GM21529 (cell line): ENCODE data around the gene ZNF112.

ENCODE experiments used
- ATAC-seq: cut with Tn5 transposase; IDR thresholded peaks from one replicate; pipeline ENCODE4 v1.9.1; 2021; ENCODE audit not compliant: unreplicated experiment

The ZNF112 gene

DNA sequence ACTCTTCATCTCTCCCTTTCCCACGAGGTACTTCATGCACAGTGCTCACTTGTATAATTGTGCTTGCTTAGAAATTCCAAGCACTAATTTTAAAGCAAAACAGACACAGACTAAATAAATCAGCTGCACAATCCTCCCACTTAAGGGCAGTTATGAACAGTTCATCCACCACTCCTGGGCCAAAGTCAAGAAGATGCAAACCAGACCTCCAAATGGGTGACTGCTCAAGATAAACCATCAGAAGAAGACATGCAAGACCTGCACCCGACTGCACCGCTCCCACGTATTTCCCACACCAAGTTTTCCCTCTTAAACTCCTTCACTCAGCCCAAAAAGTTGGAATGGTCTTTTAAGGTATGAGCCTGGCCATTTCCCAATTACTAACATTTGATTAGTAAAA, 71.5 kb downstream of the ZNF112 start:
- no peak for ATAC-seq

DNA sequence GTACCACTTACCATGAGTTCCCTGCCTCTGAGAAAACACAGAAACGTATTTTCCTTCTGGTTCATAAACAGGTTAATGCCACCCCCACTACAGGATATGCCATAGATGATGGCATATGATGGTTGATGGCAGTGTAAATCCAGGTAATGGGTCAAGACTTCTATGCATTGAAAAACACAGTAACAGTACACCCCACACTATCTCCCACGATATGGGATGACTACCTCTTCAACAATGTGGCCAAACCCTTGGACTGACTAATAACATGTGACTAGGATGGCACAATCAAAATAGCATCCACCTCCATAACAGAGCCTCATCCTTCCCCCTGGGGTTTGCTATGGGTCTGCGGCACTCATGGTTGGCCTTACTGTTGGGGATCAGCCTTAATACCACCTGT, 73.6 kb downstream of the ZNF112 start:
- no peak for ATAC-seq

- no peak for ATAC-seq
These were observed 75.6 kb downstream of the ZNF112 start for GRCh38 chr19:44280916-44281315.

DNA sequence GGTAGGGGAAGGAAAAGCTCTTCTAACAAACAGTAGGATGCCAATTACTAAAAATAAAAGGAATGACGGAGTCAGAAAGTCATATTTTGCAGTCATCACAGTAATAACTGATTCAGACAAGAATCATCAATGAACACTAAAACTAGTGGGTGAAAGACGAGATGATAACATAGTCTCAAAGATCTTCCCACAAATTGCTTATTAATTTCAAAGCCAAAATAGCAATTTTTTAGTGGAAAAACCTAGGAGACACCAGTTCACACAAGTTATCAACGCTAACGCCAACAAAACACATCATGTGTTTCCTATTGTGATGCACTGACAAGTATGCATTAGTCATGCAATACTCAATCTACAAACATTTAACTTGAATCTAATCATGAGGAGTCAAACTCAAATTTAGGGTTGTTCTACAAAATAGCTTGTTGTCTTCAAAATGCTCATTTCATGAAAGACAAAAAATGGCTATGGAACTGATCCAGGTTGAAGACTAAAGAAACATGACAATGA, 78.2 kb downstream of the ZNF112 start:
- no peak for ATAC-seq

DNA sequence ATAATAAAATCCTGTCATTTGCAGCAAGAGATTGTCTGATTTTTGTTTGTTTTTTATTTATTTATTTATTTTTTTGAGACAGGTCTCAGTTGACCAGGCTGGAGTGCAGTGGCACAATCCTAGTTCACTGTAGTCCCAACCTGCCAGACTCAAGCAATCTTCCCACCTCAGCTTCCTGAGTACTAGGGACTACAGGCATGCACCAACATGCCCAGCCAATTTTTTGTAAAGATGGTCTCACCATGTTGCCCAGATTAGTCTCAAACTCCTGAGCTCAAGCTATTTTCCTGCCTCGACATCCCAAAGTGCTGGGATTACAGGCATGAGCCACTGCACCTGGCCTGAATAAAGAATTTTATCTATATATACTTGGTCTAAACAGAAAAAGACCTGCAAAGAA, 79.1 kb downstream of the ZNF112 start:
- ATAC-seq: no peak
